ENCODE measurements around the gene OR14I1. TPM values are rescaled to one million over a fixed set of nuclear protein-coding genes. Genes with fewer than 3 reads are reported as not detected.
A peak's percentile ranks its signal among the peaks of the same experiment; 100 is the strongest.

The OR14I1 gene
- total and polyA plus RNA-seq, 9 of the 15 experiments (the other 6 are each of a cell fraction or from before 2014, with no cell fraction given), result not detected

- BruUV-seq (replicated peaks), result no TSS peak
- ATAC-seq, result no peak
- POLR2A ChIA-PET, result no interaction called here
Measured at GRCh38 chr1:248714248-248714647, 11.7 kb upstream of the OR14I1 start.

More at GRCh38 chr1:248714248-248714647, 11.7 kb upstream of the OR14I1 start:
- intact Hi-C loops (cut with micrococcal nuclease) (no loop called here), in situ Hi-C loops (cut with MboI) (no loop called here)
- no peaks in the 10 kb centered on the region for H3K79me2 ChIP-seq (ENCODE audit: control insufficient read depth, insufficient read depth, low read length)
- no peak for FAIRE-seq
- H3K4me2 ChIP-seq (ENCODE audit: insufficient read depth, low read length), result no peak overlapping the region
- H3K4me3 ChIP-seq, result no peak overlapping the region
- H3K27ac ChIP-seq (ENCODE audit: extremely low read depth, low read depth, low read length), result no peak overlapping the region
- no peaks in the 10 kb centered on the region; the same call in 1 of the 2 replicates for H3K9me3 ChIP-seq (replicated peaks; ENCODE audit: control insufficient read depth, insufficient read depth, low read depth, low read length)
- H4K20me1 ChIP-seq (replicated peaks; ENCODE audit: control insufficient read depth, insufficient read depth, low read length), result no peaks in the 10 kb centered on the region
- no peaks in the 10 kb centered on the region for H3K27me3 ChIP-seq (ENCODE audit: control insufficient read depth in 2 of 2, insufficient read depth in 2 of 2, low read length in 2 of 2)
- no peak for TF ChIP-seq SRSF3 (IDR thresholded peaks at IDR 0.05; ENCODE audit: insufficient read depth, low read length)
- TF ChIP-seq DMBX1 (CRISPR knock-in tag; IDR thresholded peaks at IDR 0.05; ENCODE audit: borderline replicate concordance), result no peak
- TF ChIP-seq RBBP5 (IDR thresholded peaks at IDR 0.05; ENCODE audit: borderline replicate concordance, insufficient read depth, low read length, poor library complexity, severe bottlenecking), result no peak
- TF ChIP-seq ATF6 (CRISPR knock-in tag; IDR thresholded peaks at IDR 0.05), result no peak
- TF ChIP-seq ZNF316 (IDR thresholded peaks at IDR 0.05), result no peak
- TF ChIP-seq KLF13 (tag; IDR thresholded peaks at IDR 0.05; ENCODE audit: borderline replicate concordance, low read depth), result no peak
- TF ChIP-seq ZFP36 (IDR thresholded peaks at IDR 0.05; ENCODE audit: low read depth, low read length, partially characterized antibody), result peak; percentile 77
- H3K9ac ChIP-seq (ENCODE audit: insufficient read depth in 1 of 2, low read depth in 2 of 2, low read length in 2 of 2), result no peak overlapping the region
- no peaks in the 10 kb centered on the region for H3K9me1 ChIP-seq (ENCODE audit: control insufficient read depth, insufficient read depth, low read length)
- no peak overlapping the region for H2AFZ ChIP-seq (ENCODE audit: low read depth, low read length)
- no peak for DNase-seq (ENCODE audit: extremely low read depth in 1 of 4, low spot score in 3 of 4)
- CTCF ChIA-PET (ENCODE audit: low intra/inter-chr PET ratio), result no interaction called here
- H3K4me1 ChIP-seq (replicated peaks in 1 of 2; ENCODE audit: control insufficient read depth in 2 of 2, insufficient read depth in 2 of 2, low read length in 2 of 2), result no peaks in the 10 kb centered on the region
- no peaks in the 10 kb centered on the region for H3K36me3 ChIP-seq (ENCODE audit: control insufficient read depth, insufficient read depth, low read length)
- WGBS (ENCODE audit: insufficient coverage, low coverage, missing lambda C conversion rate), result 9% methylated on average over 3 of the region's 3 CpGs
